SHP77 treated with DMSO at 0.1 percent for 48 hours (cell line): ENCODE results near the gene CLDN9.

Source experiments
- DNase-seq: peaks from one replicate; lab custom pipeline; 2025; lab: John Stamatoyannopoulos, UW

Gene CLDN9

DNA sequence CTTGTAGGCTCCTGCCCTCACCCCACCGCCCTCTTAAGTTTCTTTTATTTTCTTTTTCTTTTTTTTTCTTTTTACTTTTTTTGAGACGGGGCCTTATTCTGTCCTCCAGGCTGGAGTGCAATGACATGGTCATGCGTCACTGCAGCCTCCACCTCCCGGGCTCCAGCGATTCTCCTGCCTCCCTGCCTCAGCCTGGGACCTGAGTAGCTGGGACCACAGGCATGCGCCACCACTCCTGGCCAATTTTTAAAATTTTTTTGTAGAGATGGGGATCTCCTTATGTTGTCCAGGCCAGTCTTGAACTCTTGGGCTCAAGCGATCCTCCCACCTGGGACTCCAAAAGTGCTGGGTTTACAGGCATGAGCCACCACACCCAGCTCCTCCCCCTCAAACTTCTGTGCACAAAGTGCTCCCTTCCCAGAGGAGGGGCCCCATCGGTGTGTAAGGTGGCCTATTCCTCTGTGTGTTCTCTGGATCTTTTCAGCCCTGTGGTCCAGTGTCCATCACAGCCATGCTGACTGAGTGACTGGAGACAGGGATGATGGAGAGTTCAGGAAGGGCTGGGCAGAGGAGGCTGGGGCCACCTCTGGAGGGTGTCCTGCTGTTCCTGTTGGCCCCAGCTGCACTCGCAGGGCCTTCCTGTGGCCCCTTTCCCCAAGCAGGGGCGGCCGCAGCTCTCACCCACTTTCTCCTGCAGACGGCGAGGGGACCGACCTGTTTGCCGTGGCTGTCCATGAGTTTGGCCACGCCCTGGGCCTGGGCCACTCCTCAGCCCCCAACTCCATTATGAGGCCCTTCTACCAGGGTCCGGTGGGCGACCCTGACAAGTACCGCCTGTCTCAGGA, 43.8 kb downstream of the CLDN9 start:
- DNase-seq: no peak

DNA sequence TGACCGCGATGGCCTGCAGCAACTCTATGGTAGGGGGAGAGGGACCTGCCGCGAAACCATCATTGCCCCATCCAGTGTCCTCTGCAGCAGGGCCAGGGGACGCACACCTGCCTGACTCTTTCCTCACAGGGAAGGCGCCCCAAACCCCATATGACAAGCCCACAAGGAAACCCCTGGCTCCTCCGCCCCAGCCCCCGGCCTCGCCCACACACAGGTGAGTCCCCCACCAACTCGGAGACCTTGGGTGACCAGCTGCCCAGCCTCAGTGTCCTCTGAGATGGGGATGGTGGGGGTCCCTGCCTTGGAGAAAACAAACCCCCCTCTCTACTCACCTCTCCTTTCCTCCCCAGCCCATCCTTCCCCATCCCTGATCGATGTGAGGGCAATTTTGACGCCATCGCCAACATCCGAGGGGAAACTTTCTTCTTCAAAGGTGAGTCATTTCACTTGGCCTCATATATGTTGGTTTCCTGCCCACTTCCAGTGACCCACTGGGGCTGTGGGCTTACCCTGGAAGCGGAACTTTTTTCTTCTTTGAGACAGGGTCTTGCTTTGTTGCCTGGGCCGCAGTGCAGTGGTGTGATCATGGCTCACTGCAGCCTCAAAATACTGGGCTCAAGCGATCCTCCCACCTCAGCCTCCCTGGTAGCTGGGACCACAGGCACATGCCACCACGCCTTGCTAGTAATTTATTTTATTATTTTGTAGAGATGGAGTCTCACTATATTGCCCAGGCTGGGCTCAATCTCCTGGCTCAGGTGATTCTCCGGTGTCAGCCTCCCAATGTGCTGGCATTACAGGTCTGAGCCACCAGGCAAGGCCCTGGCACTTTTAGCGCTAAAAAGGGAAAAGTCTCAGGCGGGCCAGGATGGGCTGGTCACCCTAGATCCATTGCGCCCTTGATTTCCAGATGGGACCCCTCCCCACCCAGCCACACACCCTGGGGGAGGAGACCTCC, 44.7 kb downstream of the CLDN9 start:
- DNase-seq: no peak

DNA sequence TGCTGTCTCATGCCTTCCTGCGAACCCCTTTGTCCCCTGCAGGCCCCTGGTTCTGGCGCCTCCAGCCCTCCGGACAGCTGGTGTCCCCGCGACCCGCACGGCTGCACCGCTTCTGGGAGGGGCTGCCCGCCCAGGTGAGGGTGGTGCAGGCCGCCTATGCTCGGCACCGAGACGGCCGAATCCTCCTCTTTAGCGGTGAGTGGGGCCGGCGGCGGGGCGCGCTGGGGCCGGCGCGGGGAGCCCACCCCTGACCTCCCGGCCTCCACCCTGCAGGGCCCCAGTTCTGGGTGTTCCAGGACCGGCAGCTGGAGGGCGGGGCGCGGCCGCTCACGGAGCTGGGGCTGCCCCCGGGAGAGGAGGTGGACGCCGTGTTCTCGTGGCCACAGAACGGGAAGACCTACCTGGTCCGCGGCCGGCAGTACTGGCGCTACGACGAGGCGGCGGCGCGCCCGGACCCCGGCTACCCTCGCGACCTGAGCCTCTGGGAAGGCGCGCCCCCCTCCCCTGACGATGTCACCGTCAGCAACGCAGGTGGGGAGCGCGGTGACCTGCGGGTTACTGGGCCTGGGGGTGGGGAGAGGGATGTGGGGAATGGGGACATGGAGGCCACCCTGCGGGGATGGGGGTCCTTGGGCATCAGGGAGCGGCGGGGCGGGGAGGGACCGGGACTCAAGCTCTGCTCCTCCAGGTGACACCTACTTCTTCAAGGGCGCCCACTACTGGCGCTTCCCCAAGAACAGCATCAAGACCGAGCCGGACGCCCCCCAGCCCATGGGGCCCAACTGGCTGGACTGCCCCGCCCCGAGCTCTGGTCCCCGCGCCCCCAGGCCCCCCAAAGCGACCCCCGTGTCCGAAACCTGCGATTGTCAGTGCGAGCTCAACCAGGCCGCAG, 45.7 kb downstream of the CLDN9 start:
- DNase-seq: no peak

DNA sequence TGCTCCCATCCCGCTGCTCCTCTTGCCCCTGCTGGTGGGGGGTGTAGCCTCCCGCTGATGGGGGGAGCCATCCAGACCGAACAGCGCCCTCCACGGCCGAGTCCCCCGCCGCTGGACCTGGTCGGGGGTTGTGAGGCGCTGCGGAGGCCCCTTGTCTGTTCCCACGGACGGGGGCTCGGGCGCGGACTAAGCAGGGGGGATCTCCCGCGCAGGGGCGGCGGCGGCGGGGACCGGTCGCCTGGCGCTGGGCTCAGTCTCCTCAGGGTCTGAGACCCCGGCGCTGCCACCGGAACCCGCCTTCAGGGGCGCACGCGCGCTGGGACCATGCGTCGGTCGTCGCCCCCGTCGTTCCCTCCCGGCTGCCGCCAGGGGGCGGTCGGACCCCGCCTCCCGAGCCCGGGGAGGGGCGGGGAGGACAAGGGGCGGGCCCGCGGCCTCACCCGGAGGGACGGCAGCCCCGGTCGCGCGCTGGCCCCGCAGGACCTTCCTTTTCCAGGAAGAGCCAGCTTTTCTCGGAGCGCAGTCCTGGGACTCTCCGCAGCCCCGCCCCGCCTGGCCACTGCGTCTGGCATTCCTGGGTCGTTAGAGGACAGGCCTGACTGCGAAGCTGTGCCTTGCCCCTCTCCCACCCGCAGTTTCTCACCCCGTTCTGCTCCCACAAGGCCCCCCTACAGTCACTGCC, 46.5 kb downstream of the CLDN9 start:
- DNase-seq: no peak

DNA sequence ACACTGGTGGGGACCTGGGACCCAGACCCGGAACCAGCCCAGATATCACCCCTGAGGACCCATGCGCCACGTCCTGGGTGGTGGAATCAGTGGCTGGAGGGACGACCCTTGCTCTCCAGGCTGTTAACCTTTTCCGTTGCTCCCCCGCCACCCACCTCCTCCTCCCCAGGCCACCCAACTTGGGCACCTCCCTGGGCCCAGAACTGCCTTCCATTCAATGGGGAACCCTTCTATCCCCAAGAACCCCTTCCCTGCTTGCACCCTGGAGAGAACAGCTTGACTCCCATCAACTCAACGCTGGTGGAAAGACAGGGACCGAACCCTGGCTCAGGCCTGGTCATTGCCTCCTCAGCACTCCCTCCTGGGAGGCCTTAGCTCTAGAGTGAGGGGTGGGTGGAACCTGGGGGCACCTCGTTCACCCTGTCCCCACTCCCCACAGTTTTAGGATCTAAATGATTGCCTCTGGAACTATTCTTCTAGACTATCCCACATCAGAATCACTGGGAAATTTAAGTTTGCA, 47.1 kb downstream of the CLDN9 start:
- no peak for DNase-seq

DNA sequence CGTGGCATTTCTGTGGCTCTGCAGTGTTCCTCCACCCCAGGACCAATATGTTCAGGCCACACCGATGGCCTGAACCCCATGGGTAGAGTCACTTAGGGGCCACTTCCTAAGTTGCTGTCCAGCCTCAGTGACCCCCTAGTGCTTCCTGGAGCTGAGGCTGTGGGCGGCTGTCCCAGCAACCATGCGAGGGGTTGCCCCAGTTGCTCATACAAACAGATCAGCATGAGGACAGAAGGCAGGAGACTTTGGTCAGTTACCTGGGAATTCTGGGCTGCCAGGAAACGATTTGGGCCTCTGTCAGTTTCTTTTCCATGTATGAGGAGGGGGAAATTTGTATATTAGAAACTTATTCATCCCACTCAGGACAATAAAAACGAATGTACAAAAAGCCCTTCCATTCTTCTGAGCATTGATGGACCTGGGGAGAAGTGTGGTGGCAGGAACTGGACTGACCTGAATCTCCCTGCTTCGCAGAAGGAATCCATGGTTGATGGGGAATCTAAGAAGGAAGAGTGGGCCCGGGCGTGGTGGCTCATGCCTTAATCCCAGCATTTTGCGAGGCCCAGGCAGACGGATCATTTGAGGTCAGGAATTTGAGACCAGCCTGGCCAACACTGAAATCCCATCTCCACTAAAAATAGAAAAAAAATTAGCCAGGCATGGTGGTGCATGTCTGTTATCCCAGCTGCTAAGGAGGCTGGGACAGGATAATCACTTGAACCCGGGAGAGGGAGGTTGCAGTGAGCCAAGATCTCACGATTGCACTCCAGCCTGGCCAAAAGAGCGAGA, 47.8 kb downstream of the CLDN9 start:
- no peak for DNase-seq

DNA sequence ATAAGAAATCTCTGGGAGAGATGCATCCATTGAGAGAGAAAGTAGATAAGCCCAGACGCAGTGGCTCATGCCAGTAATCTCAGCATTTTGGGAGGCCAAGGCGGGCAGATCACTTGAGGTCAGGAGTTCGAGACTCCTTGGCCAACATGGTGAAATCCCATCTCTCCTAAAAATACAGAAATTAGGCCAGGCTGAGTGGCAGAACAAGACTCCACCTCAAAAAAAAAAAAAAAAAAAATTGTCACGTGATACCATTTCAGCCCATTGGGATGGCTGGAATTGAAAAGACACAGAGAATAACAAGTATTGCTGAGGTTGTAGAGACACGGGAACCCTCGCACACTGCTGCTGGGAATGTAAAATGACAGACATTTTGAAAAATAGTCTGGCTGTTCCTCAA, 49.8 kb downstream of the CLDN9 start:
- DNase-seq: no peak

DNA sequence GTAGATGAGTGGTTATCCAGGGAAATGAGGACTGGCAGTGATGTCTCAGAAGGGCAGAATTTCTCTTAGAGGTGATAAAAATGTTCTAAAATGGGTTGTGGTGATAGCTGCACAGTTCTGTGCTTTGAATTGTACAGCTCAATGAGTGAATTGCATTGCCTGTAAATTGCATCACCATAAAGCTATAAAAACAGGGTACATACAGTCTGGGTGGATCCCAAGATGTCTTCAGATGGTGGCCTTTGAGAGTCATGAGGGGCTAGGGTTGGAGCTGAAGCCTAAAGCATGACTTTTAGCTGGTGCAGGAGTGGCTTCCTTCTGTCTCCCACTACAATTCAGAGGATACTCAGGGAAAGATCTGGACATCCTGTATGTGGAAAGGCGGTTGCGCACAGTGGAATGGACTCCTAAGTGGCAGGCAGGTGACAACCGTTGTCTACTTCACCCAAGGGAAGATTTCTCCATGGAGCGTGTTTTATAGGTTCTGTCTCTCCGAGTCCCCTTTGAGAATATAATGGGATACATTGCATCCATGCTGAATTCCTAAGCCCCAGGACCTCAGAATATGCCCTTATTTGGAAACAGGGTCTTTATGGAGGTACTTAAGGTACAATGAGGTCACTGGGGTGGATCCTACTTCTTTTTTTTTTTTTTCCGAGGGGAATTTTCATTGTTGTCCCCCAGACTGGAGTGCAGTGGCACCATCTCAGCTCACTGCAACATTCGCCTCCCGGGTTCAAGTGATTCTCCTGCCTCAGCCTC, 51.1 kb downstream of the CLDN9 start:
- DNase-seq: no peak
